Skeletal muscle tissue (tissue), 4 donors: ENCODE results near the gene SLC6A2. TPM values are rescaled to one million over a fixed set of nuclear protein-coding genes. Genes with fewer than 3 reads are reported as not detected.

Experiments
- H3K27ac ChIP-seq: one replicate; pipeline ENCODE4 v1.7.0; 2013; ENCODE audit warnings: mild to moderate bottlenecking, low read depth, low read length, inconsistent platforms
- H3K27me3 ChIP-seq, 3 donors: one replicate each; pipeline ENCODE4 v1.7.0; 2013; ENCODE audit warnings: low read length in 3 of 3; ENCODE audit not compliant: control insufficient read depth in 3 of 3, insufficient read depth in 3 of 3
- H3K36me3 ChIP-seq, 3 donors: one replicate each; pipeline ENCODE4 v1.7.0; 2013; ENCODE audit warnings: low read length in 3 of 3; ENCODE audit not compliant: control insufficient read depth in 3 of 3, insufficient read depth in 3 of 3
- H3K4me1 ChIP-seq, 3 donors: one replicate each; pipeline ENCODE4 v1.7.0; 2013; ENCODE audit warnings: low read length in 3 of 3, mild to moderate bottlenecking in 3 of 3; ENCODE audit not compliant: control insufficient read depth in 3 of 3, insufficient read depth in 3 of 3
- H3K4me3 ChIP-seq, 3 donors: one replicate each; pipeline ENCODE4 v1.7.0; 2013; ENCODE audit warnings: low read length in 3 of 3
- H3K9ac ChIP-seq, 3 donors: one replicate each; pipeline ENCODE4 v1.7.0; 2013; ENCODE audit warnings: low read length in 3 of 3, mild to moderate bottlenecking in 3 of 3, moderate library complexity in 2 of 3, low read depth in 1 of 3
- H3K9me3 ChIP-seq, 3 donors: one replicate each; pipeline ENCODE4 v1.7.0; 2013; ENCODE audit warnings: low read length in 3 of 3; ENCODE audit not compliant: control insufficient read depth in 3 of 3
- total RNA-seq: library from RNA; depleted of rRNA; stranded (reverse); fragments of >200 nt; gene quantifications from one replicate; pipeline ENCODE4 v1.2.3, GENCODE V29; 2014
- donor health status: Osteomylitis.

The SLC6A2 gene
- total RNA-seq, 1 donor from 2014 or later = 1.0 TPM

DNA sequence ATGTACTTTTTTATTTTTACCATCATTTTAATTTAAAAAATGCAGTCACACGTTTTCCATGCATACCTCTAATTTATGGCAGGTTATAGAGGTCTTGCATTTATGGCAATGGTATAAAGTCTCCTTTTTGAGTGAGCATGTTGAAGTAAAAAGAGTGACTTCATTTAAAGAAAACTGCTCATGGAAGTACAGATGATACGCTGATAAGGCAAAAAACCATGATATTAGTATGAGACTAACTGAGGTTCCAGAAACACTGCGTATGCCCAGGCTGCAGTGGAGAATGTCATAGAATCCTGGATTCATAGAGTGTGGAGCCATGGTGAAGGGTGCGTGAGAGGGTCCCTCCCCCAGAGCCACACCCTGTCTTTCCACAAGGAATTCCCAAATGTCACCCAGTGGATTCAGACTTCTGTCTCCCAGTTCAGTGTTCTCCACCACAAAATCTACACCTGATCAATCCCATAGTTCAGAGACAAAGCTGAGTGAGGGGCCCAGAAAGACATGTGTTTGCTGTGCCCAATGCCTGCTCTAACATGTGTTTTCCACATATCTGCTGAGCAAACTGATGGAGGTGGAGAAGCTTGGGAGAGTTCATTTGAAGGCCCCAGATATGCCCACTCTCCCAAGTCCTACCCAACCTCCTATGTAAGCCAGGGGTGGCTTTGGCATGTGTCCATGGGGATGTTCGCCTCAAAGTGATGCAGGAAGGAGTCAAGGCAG lies 69.4 kb downstream of the SLC6A2 start:
- Histone ChIP-seq H3K9me3 (no peaks in the 10 kb centered on the region), H3K36me3 (no peaks in the 10 kb centered on the region)

DNA sequence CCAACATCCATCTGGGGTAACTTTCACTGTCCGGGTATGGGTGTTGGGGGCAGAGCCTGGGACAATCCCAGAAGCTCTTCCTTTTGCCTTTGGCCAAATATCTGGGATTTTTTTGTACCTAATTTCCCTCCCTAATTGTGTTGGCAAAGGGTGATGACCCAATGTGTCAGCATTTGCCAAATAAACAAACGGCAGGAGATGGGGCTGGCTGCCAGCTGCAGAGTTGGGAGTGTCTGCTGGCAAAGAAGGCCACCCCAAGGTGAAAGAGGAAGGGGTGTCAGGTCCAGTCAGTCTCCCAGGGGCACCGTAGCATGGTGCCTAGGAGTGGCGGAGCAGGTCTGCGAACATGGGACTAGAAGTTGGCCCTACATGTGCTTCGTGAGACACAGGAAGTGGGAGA lies 73.0 kb downstream of the SLC6A2 start:
- Histone ChIP-seq H3K9me3 (no peaks in the 10 kb centered on the region), H3K27ac (no peak overlapping the region), H3K4me3 (no peak overlapping the region), H3K36me3 (no peaks in the 10 kb centered on the region), H3K27me3 (peaks cover 4 to 20% (median 6%) of the 10 kb centered on the region in 3 donors), H3K9ac (no peak overlapping the region), H3K4me1 (no peaks in the 10 kb centered on the region)

More for the DNA sequence above, 69.4 kb downstream of the SLC6A2 start:
- Histone ChIP-seq H3K4me3 (no peak overlapping the region), H3K4me1 (no peaks in the 10 kb centered on the region), H3K27ac (no peak overlapping the region), H3K27me3 (peaks cover 2 to 10% (median 4%) of the 10 kb centered on the region in 3 donors), H3K9ac (no peak overlapping the region)

DNA sequence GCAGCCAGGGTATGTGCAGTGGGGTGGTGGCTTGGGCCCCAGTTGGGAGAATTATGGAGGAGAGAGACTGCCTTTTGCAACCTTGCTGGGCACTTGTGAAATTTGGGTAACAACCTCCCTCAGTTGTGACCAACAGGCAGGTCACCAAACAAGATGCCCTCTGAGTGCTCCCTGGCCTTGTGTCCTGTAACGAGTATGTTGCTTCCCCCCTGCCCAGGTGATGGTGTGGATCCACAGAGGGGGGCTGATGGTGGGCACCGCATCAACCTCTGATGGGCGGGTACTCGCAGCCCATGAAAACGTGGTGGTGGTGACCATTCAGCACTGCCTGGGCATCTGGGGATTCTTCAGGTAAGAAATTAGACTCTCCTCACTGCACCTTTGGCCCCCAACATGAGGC lies 74.3 kb downstream of the SLC6A2 start:
- Histone ChIP-seq H3K9me3 (no peaks in the 10 kb centered on the region), H3K27ac (no peak overlapping the region), H3K4me1 (no peaks in the 10 kb centered on the region), H3K27me3 (peaks cover 7 to 22% (median 10%) of the 10 kb centered on the region in 3 donors), H3K36me3 (no peaks in the 10 kb centered on the region), H3K9ac (no peak overlapping the region), H3K4me3 (no peak overlapping the region)

DNA sequence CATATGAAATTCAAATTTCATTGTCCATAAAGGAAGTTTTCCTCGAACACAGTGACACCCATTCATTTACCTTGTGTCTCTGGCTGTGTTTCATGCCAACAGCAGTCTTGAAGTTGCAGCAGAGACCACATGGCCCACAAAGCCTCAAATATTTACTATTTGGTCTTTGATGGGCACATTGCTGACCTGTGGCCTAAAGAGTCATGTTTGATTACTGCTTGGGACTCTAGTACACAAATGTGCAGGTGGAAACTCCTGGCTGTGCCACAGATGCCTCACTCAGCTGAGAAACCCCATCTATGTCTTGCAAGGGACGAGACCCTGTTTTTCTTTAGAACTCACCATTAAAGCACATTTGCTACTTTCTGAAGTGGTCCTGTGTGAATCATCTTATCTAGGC lies 76.7 kb downstream of the SLC6A2 start:
- Histone ChIP-seq H3K4me3 (no peak overlapping the region), H3K9ac (no peak overlapping the region), H3K9me3 (no peaks in the 10 kb centered on the region), H3K27me3 (peaks cover 14 to 33% (median 15%) of the 10 kb centered on the region in 3 donors), H3K27ac (no peak overlapping the region), H3K4me1 (no peaks in the 10 kb centered on the region), H3K36me3 (no peaks in the 10 kb centered on the region)

DNA sequence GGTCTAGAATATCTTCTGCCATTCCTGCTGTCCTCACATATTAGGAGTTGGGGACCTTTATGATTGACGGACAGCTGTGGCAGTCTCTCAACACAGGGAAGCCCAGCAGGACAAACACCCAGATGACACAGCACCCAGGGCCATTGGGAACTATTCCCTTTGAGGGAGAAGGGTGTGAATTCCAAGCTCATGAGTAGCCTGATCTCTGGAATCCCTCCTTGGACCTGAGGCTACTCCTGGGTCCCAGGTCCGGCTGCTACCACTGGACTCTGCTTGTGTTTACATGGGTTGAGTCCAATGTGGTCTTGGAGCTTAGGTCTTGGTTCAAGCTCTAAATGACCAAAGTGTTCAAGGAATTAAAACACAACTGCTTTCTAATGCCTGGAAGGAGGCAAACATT lies 78.9 kb downstream of the SLC6A2 start:
- no peak overlapping the region for H3K9ac ChIP-seq
- no peaks in the 10 kb centered on the region for H3K9me3 ChIP-seq
- no peak overlapping the region for H3K4me3 ChIP-seq
- no peaks in the 10 kb centered on the region for H3K36me3 ChIP-seq
- H3K4me1 ChIP-seq = no peaks in the 10 kb centered on the region
- H3K27me3 ChIP-seq = peaks cover 23 to 42% (median 27%) of the 10 kb centered on the region in 3 donors
- no peak overlapping the region for H3K27ac ChIP-seq

DNA sequence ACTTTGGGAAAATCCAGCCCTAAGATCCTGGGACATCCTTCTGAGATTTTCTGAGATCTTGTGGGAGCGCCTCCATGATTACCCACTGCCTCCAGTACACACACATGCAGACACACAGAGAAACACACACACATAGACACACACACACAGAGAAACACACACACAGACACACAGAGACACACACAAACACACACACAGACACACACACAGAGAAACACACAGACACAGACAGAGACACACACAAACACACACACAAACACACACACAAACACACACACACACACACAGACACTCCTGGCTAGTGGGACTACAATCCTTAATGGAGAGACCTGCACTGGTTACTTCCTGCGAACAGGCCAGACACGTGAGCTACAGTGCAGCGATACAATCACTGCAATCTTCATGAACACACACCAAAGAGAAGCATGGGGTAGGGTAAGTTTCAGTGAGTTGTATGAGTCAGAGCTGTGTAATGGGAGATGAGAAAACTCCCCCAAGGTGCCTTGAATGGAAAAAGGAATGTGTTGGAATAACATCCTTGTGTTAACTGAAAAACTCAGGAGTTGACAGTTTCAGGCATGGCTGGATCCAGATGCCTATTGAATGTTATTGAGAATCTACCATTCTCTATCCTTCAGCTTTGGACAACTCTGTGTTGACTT lies 79.5 kb downstream of the SLC6A2 start:
- Histone ChIP-seq H3K36me3 (no peaks in the 10 kb centered on the region), H3K4me1 (no peaks in the 10 kb centered on the region), H3K27ac (no peak overlapping the region), H3K9ac (no peak overlapping the region), H3K27me3 (peaks cover 24 to 38% (median 28%) of the 10 kb centered on the region in 3 donors), H3K9me3 (no peaks in the 10 kb centered on the region), H3K4me3 (no peak overlapping the region)

DNA sequence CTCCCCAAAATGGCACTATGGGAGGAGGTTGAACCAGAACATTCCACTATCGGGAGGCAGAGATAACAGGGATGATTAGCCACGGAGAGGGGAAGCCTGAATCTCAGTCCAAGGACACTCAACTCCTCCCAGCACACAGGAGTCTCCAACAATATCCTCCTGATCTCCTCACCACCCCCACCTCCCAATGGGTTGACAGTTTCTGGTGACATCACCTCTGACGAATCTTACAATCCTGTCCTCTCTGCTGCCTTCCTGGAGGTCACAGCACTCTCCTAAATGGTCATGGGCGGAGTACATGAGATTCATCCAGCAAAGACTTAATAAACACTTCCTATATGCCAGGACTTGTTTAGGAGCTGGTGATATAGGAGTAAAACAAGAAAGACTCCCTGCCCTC lies 80.9 kb downstream of the SLC6A2 start:
- Histone ChIP-seq H3K4me1 (no peaks in the 10 kb centered on the region), H3K27me3 (peaks cover 30 to 37% (median 32%) of the 10 kb centered on the region in 3 donors)

DNA sequence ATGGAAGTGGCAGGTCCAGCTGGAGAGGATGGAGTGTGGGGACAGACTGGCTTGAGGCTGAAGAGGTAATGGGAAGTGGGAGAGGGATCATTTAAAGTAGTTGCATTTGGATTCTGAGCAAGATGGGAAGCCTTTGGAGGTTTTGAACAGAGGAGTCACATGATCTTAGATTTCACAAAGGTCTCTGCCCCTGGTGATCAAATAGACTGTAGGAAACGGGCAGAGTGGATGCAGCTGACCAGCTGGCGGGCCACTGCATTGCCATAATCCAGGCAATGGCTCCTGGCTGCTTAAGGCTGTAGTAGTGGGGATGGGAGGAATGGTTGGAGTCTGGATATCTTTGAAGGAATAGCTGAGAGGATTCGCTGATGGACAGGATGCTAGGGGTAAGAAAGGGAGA lies 81.5 kb downstream of the SLC6A2 start:
- Histone ChIP-seq H3K27me3 (peaks cover 30 to 37% (median 32%) of the 10 kb centered on the region in 3 donors), H3K9me3 (no peaks in the 10 kb centered on the region), H3K4me1 (no peaks in the 10 kb centered on the region), H3K36me3 (no peaks in the 10 kb centered on the region), H3K27ac (no peak overlapping the region), H3K9ac (no peak overlapping the region), H3K4me3 (no peak overlapping the region)

More for the DNA sequence above, 80.9 kb downstream of the SLC6A2 start:
- Histone ChIP-seq H3K4me3 (no peak overlapping the region), H3K27ac (no peak overlapping the region), H3K36me3 (no peaks in the 10 kb centered on the region), H3K9me3 (no peaks in the 10 kb centered on the region), H3K9ac (no peak overlapping the region)

DNA sequence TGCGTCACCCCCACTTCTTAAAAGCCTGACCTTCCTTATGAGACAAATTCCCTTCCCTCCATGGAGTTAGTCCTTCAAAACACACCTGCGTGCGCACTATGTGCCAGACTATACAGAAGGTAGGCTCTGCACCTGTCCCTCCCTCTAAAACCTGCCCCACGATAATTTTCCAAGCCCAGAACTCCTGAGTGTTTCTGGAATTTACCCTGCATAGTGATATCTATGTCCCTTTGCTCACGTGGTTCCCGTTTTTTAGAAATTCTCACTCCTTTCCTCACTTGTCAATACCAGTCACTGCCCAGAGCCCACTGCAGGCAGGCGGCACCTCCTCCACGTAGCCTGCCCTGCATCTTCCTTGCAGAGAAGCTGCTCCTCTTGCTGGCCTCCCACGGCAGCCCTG lies 82.2 kb downstream of the SLC6A2 start:
- Histone ChIP-seq H3K4me1 (no peaks in the 10 kb centered on the region), H3K36me3 (no peaks in the 10 kb centered on the region), H3K27ac (no peak overlapping the region), H3K27me3 (peaks cover 30 to 37% (median 32%) of the 10 kb centered on the region in 3 donors), H3K9me3 (no peaks in the 10 kb centered on the region), H3K4me3 (no peak overlapping the region), H3K9ac (no peak overlapping the region)

DNA sequence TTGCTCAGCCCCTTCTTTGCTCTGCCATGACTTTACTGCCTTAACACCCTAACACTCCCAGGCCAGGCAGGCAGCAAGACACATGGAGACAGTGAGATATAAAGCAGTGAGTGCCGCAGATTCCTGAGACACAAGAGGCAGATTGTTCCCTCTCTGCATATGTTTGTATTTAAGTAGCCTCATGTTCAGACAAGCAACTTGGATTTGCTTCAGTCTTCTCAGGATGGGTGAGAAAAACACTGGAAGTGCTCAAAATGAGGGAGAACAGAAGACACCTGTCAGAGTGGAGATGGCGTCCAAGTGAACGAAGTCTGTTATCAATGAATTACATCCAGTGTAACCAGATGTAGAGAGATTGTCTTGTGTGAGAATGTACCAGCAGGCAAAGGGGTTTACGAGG lies 90.3 kb downstream of the SLC6A2 start:
- no peak overlapping the region for H3K4me3 ChIP-seq
- H3K4me1 ChIP-seq = no peaks in the 10 kb centered on the region
- H3K36me3 ChIP-seq = no peaks in the 10 kb centered on the region
- H3K27me3 ChIP-seq = peaks cover 5 to 32% (median 10%) of the 10 kb centered on the region in 3 donors
- no peaks in the 10 kb centered on the region for H3K9me3 ChIP-seq
- no peak overlapping the region for H3K27ac ChIP-seq
- H3K9ac ChIP-seq = no peak overlapping the region
